ENCODE results near the gene FKBP1B.
A peak's percentile ranks its signal among the peaks of the same experiment; 100 is the strongest.

FKBP1B gene

GRCh38 chr2:24076849-24077534 is 27.5 kb downstream of the FKBP1B start:
- TF ChIP-seq YY1 (IDR thresholded peaks at IDR 0.05; ENCODE audit: low read depth) = no peak
- peak; percentile 10; the same call in 1 of the 2 replicates for TF ChIP-seq NFIC (IDR thresholded peaks at IDR 0.05)
- TF ChIP-seq, protein P1, sequence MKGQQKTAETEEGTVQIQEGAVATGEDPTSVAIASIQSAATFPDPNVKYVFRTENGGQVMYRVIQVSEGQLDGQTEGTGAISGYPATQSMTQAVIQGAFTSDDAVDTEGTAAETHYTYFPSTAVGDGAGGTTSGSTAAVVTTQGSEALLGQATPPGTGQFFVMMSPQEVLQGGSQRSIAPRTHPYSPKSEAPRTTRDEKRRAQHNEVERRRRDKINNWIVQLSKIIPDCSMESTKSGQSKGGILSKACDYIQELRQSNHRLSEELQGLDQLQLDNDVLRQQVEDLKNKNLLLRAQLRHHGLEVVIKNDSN (IDR thresholded peaks at IDR 0.05) = peak; percentile 12; the same call in 1 of the 2 replicates
- peak; percentile 31; the same call in 1 of the 2 replicates for TF ChIP-seq TAF1 (IDR thresholded peaks at IDR 0.05; ENCODE audit: low read depth)
- TF ChIP-seq REST (IDR thresholded peaks at IDR 0.05; ENCODE audit: low read depth) = no peak
- no peak for TF ChIP-seq EP300 (IDR thresholded peaks at IDR 0.05; ENCODE audit: borderline replicate concordance)
- no peak for TF ChIP-seq ZBTB7A (IDR thresholded peaks at IDR 0.05; ENCODE audit: low read depth)
- peak; percentile 10; the same call in 1 of the 2 replicates for TF ChIP-seq TEAD4 (IDR thresholded peaks at IDR 0.05)
- TF ChIP-seq EGR1 (IDR thresholded peaks at IDR 0.05) = no peak
- no peak for TF ChIP-seq CREB1 (IDR thresholded peaks at IDR 0.05; ENCODE audit: low read depth)

GRCh38 chr2:24077535-24077877 is 28.0 kb downstream of the FKBP1B start:
- no peak for TF ChIP-seq ZBTB7A (IDR thresholded peaks at IDR 0.05; ENCODE audit: low read depth)
- TF ChIP-seq RAD21 (IDR thresholded peaks at IDR 0.05; ENCODE audit: low read depth) = no peak
- TF ChIP-seq YY1 (IDR thresholded peaks at IDR 0.05; ENCODE audit: low read depth) = no peak
- TF ChIP-seq, protein P2, sequence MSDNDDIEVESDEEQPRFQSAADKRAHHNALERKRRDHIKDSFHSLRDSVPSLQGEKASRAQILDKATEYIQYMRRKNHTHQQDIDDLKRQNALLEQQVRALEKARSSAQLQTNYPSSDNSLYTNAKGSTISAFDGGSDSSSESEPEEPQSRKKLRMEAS (IDR thresholded peaks at IDR 0.05) = no peak
- TF ChIP-seq REST (IDR thresholded peaks at IDR 0.05; ENCODE audit: low read depth) = no peak
- TF ChIP-seq FOXM1 (IDR thresholded peaks at IDR 0.05; ENCODE audit: borderline replicate concordance, low read depth) = no peak
- no peak for TF ChIP-seq CEBPB (IDR thresholded peaks at IDR 0.05)
- TF ChIP-seq NFIC (IDR thresholded peaks at IDR 0.05) = no peak; the same call in 1 of the 2 replicates
- no peak for TF ChIP-seq TEAD4 (IDR thresholded peaks at IDR 0.05)
- no peak for TF ChIP-seq TCF12 (IDR thresholded peaks at IDR 0.05; ENCODE audit: low read depth)

- no peak for TF ChIP-seq NFIC (IDR thresholded peaks at IDR 0.05)
- no peak for TF ChIP-seq CREB1 (IDR thresholded peaks at IDR 0.05; ENCODE audit: low read depth)
- no peak for TF ChIP-seq RAD21 (IDR thresholded peaks at IDR 0.05; ENCODE audit: low read depth)
- no peak for TF ChIP-seq REST (IDR thresholded peaks at IDR 0.05; ENCODE audit: low read depth)
- no peak for TF ChIP-seq TAF1 (IDR thresholded peaks at IDR 0.05; ENCODE audit: low read depth)
These were observed 28.3 kb downstream of the FKBP1B start for GRCh38 chr2:24077879-24078278.

DNA sequence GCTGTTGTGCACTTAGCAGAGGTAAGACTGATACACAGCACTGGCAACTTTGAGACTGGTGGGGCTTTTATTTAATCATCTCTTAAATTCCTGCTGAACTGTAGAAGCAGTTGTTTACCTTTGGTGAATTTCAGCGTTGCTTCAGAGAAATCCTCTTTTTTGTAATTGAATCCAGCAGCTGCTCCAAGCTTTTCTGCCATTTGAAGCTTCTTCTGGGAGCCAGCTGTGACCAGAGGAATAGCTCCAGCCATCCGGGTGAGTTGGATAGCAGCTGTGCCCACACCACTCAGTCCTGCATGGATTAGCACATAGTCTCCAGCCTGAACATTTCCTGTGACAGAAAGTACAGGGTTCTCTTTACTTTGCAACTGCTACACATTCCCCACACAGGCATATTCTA is 31.2 kb downstream of the FKBP1B start:
- TF ChIP-seq, protein P2 (IDR thresholded peaks at IDR 0.05) = no peak

GRCh38 chr2:24082787-24083566 is 33.4 kb downstream of the FKBP1B start:
- no peak for TF ChIP-seq ZBTB7A (IDR thresholded peaks at IDR 0.05; ENCODE audit: low read depth)
- TF ChIP-seq, protein P1 (IDR thresholded peaks at IDR 0.05) = peak; percentile 46; the same call in 1 of the 2 replicates

Data from Ishikawa (cell line).